Right lobe of liver (tissue), 4 donors: Measurements from ENCODE around the gene CS.

Experiments
- CTCF ChIP-seq, 4 donors: fragments of 200-600 bp in 3 of 4; fragments of 450-650 bp in 1 of 4; IDR thresholded peaks; one replicate each; pipeline versions ENCODE4 v1.5.1 to v1.8.0; 2016 to 2022; ENCODE audit warnings: antibody characterized with exemption in 4 of 4, mild to moderate bottlenecking in 2 of 4
- POLR2A ChIP-seq: fragments of 450-650 bp; IDR thresholded peaks from one replicate; pipeline ENCODE4 v1.6.1; 2017; ENCODE audit warnings: antibody characterized with exemption, mild to moderate bottlenecking
- donor health status: DM: no; HTN: no; CAD: no.
- donor health status: DM: no; HTN: no; CAD: no.
- donor health status: DM: no; HTN: yes; CAD: no.

GRCh38 chr12:56286044-56286830 is 13.9 kb downstream of the CS start:
- TF ChIP-seq CTCF (IDR thresholded peaks at IDR 0.05) (no peak), POLR2A (no peak)
